Kidney tubule cell (primary cell): ENCODE measurements around the gene XKR7.
"Not testable (repeated sequence)": the region's sequence is repeated elsewhere in the genome, so short reads cannot be mapped to it uniquely, and the experiment has no call there.

Source experiments
- DNase-seq: peaks from one replicate; pipeline ENCODE4 v3.0.0-alpha.2; 2018; ENCODE audit warnings: low spot score

XKR7 gene

DNA sequence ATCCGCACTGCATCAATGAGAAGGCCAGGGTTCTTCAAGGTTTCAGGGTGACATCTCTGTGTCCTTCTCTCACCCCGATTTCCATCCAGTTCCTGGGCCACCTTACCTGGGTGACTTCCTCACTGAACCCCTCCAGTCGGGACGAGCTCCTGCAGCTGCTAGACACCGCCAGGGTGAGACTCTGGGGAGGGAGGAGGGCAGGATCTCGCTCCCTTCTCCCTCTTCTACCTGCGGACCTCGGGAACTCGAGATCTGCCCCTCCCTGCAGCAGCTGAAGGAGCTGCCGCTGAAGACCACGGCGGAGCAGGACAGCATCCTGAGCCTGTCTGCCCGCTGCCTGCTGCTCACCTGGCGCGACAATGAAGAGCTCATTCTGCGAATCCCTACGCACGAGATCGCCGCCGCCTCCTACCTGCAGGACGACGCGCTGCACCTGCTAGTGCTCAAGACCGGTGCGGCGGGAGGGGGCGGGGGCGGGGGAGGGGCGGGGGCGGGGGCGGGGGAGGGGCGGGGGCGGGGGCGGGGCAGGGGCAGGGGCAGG lies 49.8 kb downstream of the XKR7 start:
- peak; percentile 76 for DNase-seq

- DNase-seq: peak; percentile 58
Observed at GRCh38 chr20:32018269-32019155, 50.6 kb downstream of the XKR7 start.

GRCh38 chr20:32019156-32019510 lies 51.2 kb downstream of the XKR7 start:
- DNase-seq: no peak

DNA sequence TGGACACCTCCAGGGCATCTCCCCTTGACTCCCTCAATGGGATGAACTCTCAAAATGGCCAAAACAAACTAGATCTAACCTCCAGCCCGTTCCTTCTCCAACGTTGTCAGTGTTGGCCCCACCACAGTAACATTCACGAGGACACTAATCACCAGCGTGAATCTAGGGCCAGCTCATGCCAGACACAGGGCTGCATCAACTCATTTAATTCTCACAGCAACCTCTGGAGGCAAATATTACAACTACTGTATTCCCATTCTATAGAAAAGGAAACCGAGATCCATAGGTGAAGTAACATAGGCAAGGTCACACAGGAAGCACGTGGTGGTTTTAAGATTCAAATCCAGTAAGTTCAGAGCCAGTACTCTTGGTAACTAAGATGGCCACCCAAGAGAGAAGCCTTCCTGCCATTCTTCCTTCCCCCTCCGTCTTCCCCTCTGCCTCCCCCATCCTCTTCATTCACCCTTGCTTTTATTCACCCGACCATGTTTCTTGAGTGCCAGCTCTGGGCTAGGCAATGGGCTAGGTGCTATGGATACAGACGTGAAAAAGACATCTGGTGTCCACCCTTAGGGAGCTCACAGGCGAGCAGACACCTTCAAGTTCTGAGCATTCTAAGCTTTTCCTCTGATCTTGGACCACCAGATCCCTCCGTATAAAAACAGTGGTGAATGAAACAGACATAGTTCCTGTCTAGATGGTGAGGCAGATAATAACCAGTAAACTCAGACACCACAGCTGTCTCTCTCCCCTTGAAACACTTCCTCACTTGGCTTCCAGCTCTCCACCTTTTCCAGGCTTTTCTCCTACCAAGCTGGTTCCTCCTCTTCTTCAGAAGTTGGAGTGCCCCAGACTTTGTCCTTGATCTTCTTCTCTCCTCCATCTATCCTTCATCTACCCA lies 51.9 kb downstream of the XKR7 start:
- no peak for DNase-seq

DNA sequence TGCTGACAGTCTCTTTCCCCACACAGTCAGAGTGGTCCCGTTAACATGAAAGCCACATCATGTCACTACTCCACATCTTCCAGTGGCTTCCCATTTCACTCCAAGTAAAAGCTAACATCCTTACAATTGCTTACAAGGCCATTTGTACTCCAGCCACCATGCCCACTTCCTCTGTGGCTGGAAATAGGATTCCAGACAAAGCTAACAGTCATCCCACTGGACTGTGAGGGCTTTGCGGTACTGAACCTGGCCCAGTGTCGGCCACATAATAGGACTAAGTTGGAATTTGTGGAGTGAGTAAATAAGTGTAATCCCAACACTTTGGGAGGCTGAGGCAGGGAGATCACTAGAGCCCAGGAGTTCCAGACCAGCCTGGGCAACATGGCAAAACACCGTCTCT lies 53.1 kb downstream of the XKR7 start:
- DNase-seq: no peak

DNA sequence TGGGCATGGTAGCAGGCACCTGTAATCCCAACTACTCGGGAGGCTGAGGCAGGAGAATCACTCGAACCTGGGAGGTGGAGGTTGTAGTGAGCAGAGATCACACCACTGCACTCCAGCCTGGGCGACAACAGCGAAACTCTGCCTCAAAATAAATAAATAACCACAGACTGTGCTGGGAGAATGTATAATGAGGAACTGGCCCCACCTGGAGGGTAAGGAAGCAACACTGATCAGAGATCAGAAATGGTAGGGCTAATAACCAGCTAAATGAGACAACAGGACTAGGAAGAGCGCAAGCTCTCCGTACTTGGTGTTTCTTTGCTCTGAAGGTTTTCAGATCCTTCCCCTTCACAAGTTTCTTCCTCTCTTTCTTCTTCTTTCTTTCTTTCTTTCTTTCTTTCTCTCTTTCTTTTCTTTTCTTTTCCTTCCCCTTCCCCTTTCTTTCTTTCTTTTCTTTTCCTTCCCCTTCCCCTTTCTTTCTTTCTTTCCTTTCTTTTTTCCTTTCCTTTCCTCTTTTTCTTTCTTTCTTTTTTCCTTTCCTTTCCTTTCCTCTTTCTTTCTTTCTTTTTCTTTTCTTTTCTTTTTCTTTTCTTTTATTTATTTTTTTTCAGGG lies 56.8 kb downstream of the XKR7 start:
- no peak for DNase-seq

- no peak for DNase-seq
Observed at GRCh38 chr20:32027643-32028042, 59.7 kb downstream of the XKR7 start.

DNA sequence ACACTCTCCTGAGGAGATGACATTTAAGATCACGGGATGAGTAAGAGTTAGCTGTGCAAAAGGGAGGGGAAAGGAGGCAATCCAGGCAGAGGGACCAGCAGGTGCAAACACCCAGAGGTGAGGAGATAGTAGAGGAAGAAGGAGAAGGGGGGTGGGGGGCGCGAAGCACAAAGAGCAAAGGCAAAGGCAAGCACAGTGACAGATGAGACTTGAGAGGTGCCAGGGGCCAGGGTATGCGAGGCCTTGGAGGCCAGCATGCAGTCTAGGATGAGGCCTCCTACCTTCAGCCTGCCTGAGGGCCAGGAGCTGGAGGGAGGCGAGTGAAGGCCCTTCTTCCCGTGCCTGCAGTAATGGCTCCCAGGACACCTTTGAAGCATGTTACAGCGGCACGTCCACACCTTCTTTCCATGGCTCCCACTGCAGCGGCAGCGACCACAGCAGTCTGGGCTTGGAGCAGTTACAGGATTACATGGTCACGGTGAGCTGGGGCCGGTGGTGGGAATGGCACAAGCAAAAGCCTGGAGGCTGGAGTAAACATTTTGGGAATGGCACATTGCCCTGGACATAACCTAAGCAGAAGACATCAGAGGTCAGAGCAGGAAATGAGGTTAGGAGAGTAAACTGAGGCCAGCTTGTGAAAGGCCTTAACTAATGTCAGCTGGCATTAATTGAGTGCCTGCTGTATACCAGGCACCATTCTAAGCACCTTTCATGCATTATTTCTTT lies 60.9 kb downstream of the XKR7 start:
- peak; percentile 13 for DNase-seq

GRCh38 chr20:32029561-32029960 lies 61.6 kb downstream of the XKR7 start:
- no peak for DNase-seq

- DNase-seq: peak; percentile 90
Observed at GRCh38 chr20:32031007-32031958, 63.3 kb downstream of the XKR7 start.

DNA sequence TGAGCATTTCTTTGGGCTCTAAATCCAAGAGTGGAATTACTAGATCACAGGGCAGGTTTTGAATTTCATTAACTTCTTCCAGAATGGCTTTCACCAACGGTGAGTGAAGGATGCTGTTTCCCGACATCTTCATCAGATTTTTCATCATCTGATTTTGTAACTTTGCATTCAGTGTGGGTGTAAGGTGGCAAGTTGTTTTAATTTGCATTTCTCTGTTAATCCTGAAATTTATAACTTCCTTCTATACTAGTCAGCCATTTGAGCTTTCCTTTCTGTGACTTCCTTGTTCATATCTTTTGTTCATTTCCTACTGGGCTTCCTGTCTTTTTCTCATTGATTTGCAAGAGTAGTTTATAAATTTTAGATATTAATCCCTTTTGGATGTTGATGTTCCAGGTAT lies 65.4 kb downstream of the XKR7 start:
- DNase-seq: no peak

GRCh38 chr20:32033721-32034120 lies 65.8 kb downstream of the XKR7 start:
- not testable (repeated sequence) for DNase-seq

GRCh38 chr20:32034581-32035425 lies 66.9 kb downstream of the XKR7 start:
- DNase-seq: no peak

- no peak for DNase-seq
Observed at GRCh38 chr20:32035426-32035779, 67.5 kb downstream of the XKR7 start.

- DNase-seq: no peak
Observed at GRCh38 chr20:32036252-32036651, 68.3 kb downstream of the XKR7 start.

DNA sequence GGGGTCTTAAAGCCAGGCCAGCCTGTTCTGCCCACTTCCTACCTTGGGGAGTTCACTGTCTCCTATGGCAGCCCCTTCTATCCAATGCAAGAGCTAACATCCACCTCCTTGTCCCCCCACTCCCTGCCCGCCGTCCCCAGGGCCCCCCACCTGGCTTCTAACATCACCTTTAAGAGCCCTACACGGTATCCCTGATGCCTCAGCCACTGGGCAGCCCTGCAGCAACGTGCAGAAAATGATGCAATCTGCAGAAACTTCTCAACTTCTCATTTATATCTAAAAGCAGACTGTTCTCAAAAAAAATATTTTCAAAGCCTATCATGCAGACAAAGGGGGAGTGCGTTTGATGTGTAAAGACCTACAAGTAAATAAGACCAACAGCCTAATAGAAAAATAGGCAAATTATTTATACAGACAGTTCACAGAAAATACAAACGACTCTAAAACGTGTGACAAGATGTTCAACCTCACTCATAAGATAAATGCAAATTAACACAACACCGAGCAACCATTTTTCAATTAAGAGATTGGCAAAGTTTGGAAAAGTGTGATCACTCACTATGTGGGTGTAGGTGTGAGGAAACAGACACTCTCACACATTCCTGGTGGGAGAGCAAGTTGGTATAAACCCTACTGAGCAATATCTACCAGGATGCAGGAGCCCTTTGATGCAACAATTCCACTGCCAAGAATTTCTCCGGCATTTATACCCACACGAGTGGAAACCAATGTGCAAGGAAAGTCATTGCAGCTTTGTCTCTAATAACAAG lies 69.0 kb downstream of the XKR7 start:
- no peak for DNase-seq

GRCh38 chr20:32037929-32038328 lies 70.0 kb downstream of the XKR7 start:
- peak; percentile 39 for DNase-seq

- DNase-seq: no peak
Observed at GRCh38 chr20:32040142-32040953, 72.4 kb downstream of the XKR7 start.
